NCI-H446 treated with DMSO at 0.1 percent for 48 hours (cell line): ENCODE measurements around the gene DENND4B.

ENCODE experiments used
- DNase-seq: peaks from one replicate; lab custom pipeline; 2025; lab: John Stamatoyannopoulos, UW

Gene DENND4B

GRCh38 chr1:153968408-153968807 is 21.9 kb upstream of the DENND4B start:
- DNase-seq = no peak

- DNase-seq = no peak
Observed at GRCh38 chr1:153968000-153968363, 21.5 kb upstream of the DENND4B start.

- peak; percentile 99 for DNase-seq
Observed at GRCh38 chr1:153967107-153967999, 20.8 kb upstream of the DENND4B start, which contains the start of gene CREB3L4. Gene CREB3L4 (plus strand): TSS chr1:153967902. CDS start chr1:153968526, 624 bp downstream.

- DNase-seq = no peak
Observed at GRCh38 chr1:153963850-153964331, 17.4 kb upstream of the DENND4B start.

- peak; percentile 95 for DNase-seq
Observed at GRCh38 chr1:153963030-153963849, 16.7 kb upstream of the DENND4B start, which contains the start of gene SLC39A1. Gene SLC39A1 (minus strand): TSS chr1:153963537. CDS start chr1:153962715, 822 bp downstream.

GRCh38 chr1:153962088-153963029 is 15.8 kb upstream of the DENND4B start:
- no peak for DNase-seq

GRCh38 chr1:153961421-153961820 is 14.9 kb upstream of the DENND4B start:
- no peak for DNase-seq

GRCh38 chr1:153960206-153960605 is 13.7 kb upstream of the DENND4B start:
- no peak for DNase-seq

- no peak for DNase-seq
Observed at GRCh38 chr1:153959454-153959853, 12.9 kb upstream of the DENND4B start.

GRCh38 chr1:153958961-153959260 is 12.4 kb upstream of the DENND4B start:
- no peak for DNase-seq

GRCh38 chr1:153958111-153958960 is 11.8 kb upstream of the DENND4B start, which contains the start of gene CRTC2:
Gene CRTC2 (minus strand): TSS chr1:153958612. CDS start chr1:153958497, 115 bp downstream.
- DNase-seq = peak; percentile 98

- no peak for DNase-seq
Observed at GRCh38 chr1:153957744-153958110, 11.2 kb upstream of the DENND4B start.

GRCh38 chr1:153956997-153957715 is 10.6 kb upstream of the DENND4B start:
- DNase-seq = no peak

GRCh38 chr1:153954826-153955225 is 8.3 kb upstream of the DENND4B start:
- no peak for DNase-seq

GRCh38 chr1:153953859-153954365 is 7.4 kb upstream of the DENND4B start:
- DNase-seq = no peak

- no peak for DNase-seq
Observed at GRCh38 chr1:153951801-153952200, 5.3 kb upstream of the DENND4B start.

GRCh38 chr1:153951183-153951582 is 4.7 kb upstream of the DENND4B start:
- no peak for DNase-seq

GRCh38 chr1:153945795-153946621 is 510 bp downstream of the DENND4B start:
- no peak for DNase-seq
